LNCaP clone FGC (cell line): ENCODE measurements around the gene ULK3.

Source experiments
- DNase-seq: peaks from one replicate; pipeline ENCODE4 v3.0.0-alpha.2; 2011; ENCODE audit warnings: low read depth
- H3K4me3 ChIP-seq: 2 replicates; pipeline ENCODE4 v1.5.1; 2011; ENCODE audit warnings: mild to moderate bottlenecking, low read depth, low read length, control low read depth
- CTCF ChIP-seq: IDR thresholded peaks from 2 replicates; pipeline ENCODE4 v1.5.1; 2012; ENCODE audit warnings: mild to moderate bottlenecking; ENCODE audit not compliant: control insufficient read depth, insufficient read depth; ENCODE audit errors: extremely low read depth

Gene ULK3

GRCh38 chr15:74857671-74858368 lies 14.9 kb upstream of the ULK3 start:
- TF ChIP-seq CTCF = no peak
- no peak for DNase-seq
- H3K4me3 ChIP-seq = no peak overlapping the region

GRCh38 chr15:74857082-74857655 lies 14.2 kb upstream of the ULK3 start:
- no peak for DNase-seq
- TF ChIP-seq CTCF = no peak
- H3K4me3 ChIP-seq = no peak overlapping the region

GRCh38 chr15:74856537-74856936 lies 13.6 kb upstream of the ULK3 start:
- no peak for TF ChIP-seq CTCF
- DNase-seq = no peak
- H3K4me3 ChIP-seq = no peak overlapping the region

GRCh38 chr15:74855857-74856256 lies 12.9 kb upstream of the ULK3 start:
- H3K4me3 ChIP-seq = no peak overlapping the region
- DNase-seq = no peak
- no peak for TF ChIP-seq CTCF

- no peak for DNase-seq
- no peak overlapping the region for H3K4me3 ChIP-seq
- no peak for TF ChIP-seq CTCF
These were observed 11.6 kb upstream of the ULK3 start for GRCh38 chr15:74854453-74855022.

GRCh38 chr15:74851960-74852359 lies 9.0 kb upstream of the ULK3 start:
- TF ChIP-seq CTCF = no peak
- no peak overlapping the region for H3K4me3 ChIP-seq
- no peak for DNase-seq
